ENCODE measurements around the gene HMGCL.
"Not testable (repeated sequence)": the region's sequence is repeated elsewhere in the genome, so short reads cannot be mapped to it uniquely, and the experiment has no call there.

The HMGCL gene

DNA sequence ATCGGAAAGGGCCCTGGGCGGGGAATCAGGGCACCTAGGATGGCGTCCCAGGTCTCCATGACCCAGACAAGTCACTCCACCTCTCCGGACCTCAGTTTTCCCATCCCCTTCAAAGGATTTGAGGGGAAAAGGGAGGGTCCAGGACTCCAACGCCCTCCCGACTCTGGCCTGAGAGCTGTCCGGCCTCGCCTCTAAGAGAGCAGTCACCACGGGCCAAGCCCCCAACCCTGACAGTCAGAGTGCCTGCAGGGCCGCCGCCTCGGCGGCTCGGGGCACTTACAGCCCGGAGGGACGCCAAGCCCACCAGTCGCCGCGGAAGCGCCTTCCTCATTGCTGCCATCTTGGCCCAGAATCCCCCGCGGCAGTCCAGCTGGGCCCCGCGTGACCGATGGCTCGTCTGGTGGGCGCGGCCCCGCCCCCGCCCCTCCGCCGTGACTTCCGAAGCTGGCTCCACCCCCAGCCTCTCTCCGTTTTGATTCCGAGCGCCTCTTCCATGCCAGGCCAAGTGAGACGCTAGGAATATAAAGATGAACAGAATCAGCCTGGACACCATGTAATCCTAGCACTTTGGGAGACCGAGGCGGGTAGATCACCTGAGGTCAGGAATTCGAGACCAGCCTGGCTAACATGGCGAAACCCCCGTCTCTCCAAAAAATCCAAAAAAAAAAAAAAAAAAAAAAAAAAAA is at the start of gene HMGCL:
HMGCL (minus strand) TSS at position 354 of the 686 bp plus-strand sequence; CDS start at position 340, 14 bp downstream.
- Histone ChIP-seq H3K9me3 (ENCODE audit: control insufficient read depth, insufficient read depth, low read length) (no peaks in the 10 kb centered on the region), H3K36me3 (ENCODE audit: insufficient read depth, low read length) (no peaks in the 10 kb centered on the region), H3K4me1 (ENCODE audit: insufficient read depth, low read length) (no peaks in the 10 kb centered on the region), H3K9ac (ENCODE audit: low read depth, low read length) (peak within 1 kb of the TSS; percentile 100)

DNA sequence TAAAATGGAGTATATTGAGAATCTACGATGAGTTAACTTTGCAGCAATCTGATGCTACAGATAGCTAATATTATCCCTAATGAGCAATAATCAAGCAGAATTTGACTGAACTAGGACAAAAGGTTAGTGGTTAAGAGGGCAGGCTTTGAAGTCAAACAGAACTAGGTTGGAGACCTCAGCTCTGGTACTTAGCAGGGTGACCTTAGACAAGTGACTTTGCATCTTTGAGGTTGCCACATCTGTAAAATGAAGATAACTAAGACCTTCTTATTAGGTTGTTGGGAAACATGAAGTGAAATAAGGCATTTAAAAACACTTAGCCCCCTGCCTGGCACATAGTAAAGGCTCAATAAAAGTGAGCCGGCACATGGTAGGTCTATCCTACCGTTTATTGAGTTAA is 47.2 kb upstream of the HMGCL start:
- H3K36me3 ChIP-seq (ENCODE audit: insufficient read depth, low read length): no peaks in the 10 kb centered on the region

DNA sequence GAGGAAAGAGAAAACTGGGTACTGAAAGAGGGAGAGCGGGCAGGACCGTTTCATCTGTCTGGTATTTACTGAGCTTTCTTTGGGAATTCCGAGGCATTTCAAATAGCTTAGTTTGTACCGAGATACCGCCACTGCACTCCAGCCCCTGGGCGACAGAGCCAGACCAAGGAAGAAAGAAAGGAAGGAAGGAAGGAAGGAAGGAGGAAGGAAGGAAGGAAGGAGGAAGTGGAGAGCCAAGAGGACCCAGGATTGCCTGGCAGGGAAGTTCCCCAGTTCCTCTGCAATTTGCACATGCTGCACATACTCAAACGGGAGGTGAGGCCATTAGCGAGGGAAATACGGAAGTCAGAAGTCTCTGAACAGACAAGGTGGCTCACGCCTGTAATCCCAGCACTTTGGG is 43.8 kb upstream of the HMGCL start:
- no peaks in the 10 kb centered on the region for H3K36me3 ChIP-seq (ENCODE audit: insufficient read depth, low read length)
- no peaks in the 10 kb centered on the region for H3K4me1 ChIP-seq (ENCODE audit: insufficient read depth, low read length)
- H3K9me3 ChIP-seq (ENCODE audit: control insufficient read depth, insufficient read depth, low read length): no peaks in the 10 kb centered on the region
- peak overlapping the region; percentile 83; the same call in 1 of the 2 replicates for H3K9ac ChIP-seq (ENCODE audit: low read depth, low read length)

More for the DNA sequence above, 47.2 kb upstream of the HMGCL start:
- H3K9ac ChIP-seq (ENCODE audit: low read depth, low read length): no peak overlapping the region
- no peaks in the 10 kb centered on the region for H3K9me3 ChIP-seq (ENCODE audit: control insufficient read depth, insufficient read depth, low read length)
- no peaks in the 10 kb centered on the region for H3K4me1 ChIP-seq (ENCODE audit: insufficient read depth, low read length)

DNA sequence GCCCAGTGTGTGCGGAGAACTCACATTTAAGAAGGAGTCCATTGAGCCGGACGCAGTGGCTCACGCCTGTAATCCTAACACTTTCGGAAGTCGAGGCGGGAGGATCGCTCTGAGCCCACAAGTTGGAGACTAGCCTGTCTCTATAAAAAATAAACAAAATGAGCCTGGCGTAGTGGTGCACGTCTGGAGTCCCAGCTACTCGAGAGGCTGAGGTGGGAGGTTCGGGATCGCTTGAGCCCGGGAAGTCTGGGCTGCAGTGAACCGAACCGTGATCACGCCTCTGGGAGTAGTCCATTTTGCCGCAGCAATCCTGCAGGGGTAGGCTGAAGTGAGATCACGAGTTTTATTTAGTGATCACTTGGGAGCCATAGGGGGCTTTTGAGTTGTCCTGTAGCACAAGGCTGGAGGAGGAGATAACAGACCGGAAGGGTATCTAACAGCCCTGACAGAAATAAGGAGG is 43.4 kb upstream of the HMGCL start:
- no peaks in the 10 kb centered on the region for H3K9me3 ChIP-seq (ENCODE audit: control insufficient read depth, insufficient read depth, low read length)
- peak overlapping the region; percentile 83; the same call in 1 of the 2 replicates for H3K9ac ChIP-seq (ENCODE audit: low read depth, low read length)
- no peaks in the 10 kb centered on the region for H3K4me1 ChIP-seq (ENCODE audit: insufficient read depth, low read length)
- no peaks in the 10 kb centered on the region for H3K36me3 ChIP-seq (ENCODE audit: insufficient read depth, low read length)

DNA sequence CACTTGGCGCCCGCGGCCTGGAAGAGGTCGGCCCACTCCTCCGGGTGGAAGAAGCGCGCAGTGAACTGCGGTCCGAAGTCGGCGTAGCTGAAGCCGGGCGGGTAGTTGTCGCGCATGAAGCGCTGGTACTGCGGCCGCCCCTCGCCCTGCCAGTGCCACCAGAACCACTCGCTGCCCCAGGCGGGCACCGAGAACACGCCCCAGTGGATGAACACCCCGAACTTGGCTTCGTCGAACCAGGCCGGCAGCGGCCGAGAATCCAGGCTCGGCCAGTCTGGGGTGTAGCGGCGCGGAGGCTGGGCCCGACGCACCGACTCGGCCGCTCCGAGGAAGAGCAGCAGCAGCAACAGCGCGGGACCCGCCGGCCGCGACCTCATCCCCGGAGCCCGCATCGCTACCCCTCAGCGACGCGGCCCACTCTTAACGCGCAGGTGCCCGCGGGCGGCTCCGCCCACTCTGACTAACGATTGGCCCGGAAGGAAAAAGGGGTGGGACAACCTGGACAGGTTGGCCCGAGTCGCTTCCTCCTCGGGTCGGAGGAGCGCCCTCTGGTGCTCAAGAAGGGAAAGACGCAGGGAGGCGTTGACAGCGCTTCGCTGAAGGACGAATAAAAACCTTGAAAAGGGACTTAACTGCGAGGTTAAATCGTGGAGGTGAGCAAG is 42.8 kb upstream of the HMGCL start, which contains the start of gene FUCA1:
FUCA1 (minus strand) TSS at position 396 of the 662 bp plus-strand sequence; CDS start at position 392, 4 bp downstream.
- no peaks in the 10 kb centered on the region for H3K36me3 ChIP-seq (ENCODE audit: insufficient read depth, low read length)
- no peaks in the 10 kb centered on the region for H3K9me3 ChIP-seq (ENCODE audit: control insufficient read depth, insufficient read depth, low read length)
- H3K9ac ChIP-seq (ENCODE audit: low read depth, low read length): peak within 1 kb of the TSS; percentile 83
- no peaks in the 10 kb centered on the region for H3K4me1 ChIP-seq (ENCODE audit: insufficient read depth, low read length)

DNA sequence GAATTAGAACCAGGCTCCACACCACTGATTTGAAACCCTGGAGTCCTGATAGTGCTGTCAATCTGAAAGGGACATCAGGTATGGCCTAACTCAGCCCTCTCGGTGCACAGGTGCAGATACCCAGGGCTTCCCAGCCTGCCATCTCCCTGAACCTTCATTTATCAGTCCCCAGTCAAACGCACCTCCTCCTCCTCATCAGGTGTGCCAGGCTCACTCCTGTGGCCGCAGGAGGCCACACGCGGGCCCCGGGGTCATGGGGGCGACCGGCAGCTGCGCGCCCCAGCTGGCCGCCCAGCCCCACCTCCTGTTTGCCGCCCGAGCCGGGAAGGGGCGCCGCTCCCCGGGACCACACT is 42.3 kb upstream of the HMGCL start:
- H3K36me3 ChIP-seq (ENCODE audit: insufficient read depth, low read length): no peaks in the 10 kb centered on the region
- peak overlapping the region; percentile 83; the same call in 1 of the 2 replicates for H3K9ac ChIP-seq (ENCODE audit: low read depth, low read length)
- no peaks in the 10 kb centered on the region for H3K4me1 ChIP-seq (ENCODE audit: insufficient read depth, low read length)

DNA sequence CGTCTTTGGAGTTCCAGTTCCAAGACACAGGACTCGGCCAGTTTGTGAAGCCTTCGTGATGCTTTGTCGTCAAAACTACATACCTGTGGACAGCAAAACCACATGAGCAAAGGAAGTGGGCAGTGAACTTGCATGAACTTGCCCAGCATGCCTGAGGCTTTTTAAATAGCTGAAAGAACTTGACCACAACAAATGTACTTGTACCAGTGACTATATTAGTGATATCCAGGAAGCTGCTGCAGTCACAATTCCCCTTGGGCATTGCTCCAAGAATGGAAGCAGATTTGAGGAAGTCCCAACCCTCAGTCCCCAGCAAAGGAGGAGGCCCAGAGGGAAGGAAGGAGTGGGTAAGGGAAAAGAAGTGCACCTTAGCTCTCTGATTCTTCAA is 40.3 kb upstream of the HMGCL start:
- Histone ChIP-seq H3K9ac (ENCODE audit: low read depth, low read length) (no peak overlapping the region), H3K36me3 (ENCODE audit: insufficient read depth, low read length) (no peaks in the 10 kb centered on the region), H3K4me1 (ENCODE audit: insufficient read depth, low read length) (no peaks in the 10 kb centered on the region), H3K9me3 (ENCODE audit: control insufficient read depth, insufficient read depth, low read length) (no peaks in the 10 kb centered on the region)

More for the DNA sequence above, 42.3 kb upstream of the HMGCL start:
- no peaks in the 10 kb centered on the region for H3K9me3 ChIP-seq (ENCODE audit: control insufficient read depth, insufficient read depth, low read length)

DNA sequence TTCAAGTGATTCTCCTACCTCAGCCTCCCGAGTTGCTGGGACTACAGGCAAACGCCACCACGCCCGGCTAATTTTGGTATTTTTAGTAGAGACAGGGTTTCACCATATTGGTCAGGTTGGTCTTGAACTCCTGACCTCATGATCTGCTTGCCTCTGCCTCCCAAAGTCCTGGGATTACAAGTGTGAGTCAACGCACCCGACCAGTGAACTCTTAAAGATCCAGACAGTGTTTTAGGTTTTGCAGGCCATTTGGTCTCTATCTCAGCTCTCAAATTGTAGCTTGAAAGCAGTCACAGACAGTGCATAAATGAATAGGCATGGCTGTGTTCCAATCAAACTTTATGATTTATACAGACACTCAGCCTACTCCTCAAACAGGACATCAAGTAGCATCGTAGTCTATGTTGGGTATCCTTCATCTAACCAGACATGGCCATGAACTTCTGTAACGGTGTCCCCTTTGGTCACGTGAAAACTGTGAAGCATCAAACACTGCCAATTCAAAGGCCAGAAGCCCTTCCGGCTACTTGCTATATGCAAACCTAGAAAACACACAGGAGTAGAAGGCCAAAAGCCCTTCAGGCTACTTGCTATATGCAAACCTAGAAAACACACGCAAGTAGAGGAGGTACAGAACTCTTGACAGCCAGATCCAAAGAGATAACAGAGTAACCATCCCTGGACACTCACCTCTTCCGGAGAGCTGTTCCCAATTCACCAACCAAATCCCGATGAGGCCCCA is 39.7 kb upstream of the HMGCL start:
- no peaks in the 10 kb centered on the region for H3K4me1 ChIP-seq (ENCODE audit: insufficient read depth, low read length)
- H3K9me3 ChIP-seq (ENCODE audit: control insufficient read depth, insufficient read depth, low read length): no peaks in the 10 kb centered on the region
- H3K9ac ChIP-seq (ENCODE audit: low read depth, low read length): no peak overlapping the region
- no peaks in the 10 kb centered on the region for H3K36me3 ChIP-seq (ENCODE audit: insufficient read depth, low read length)

DNA sequence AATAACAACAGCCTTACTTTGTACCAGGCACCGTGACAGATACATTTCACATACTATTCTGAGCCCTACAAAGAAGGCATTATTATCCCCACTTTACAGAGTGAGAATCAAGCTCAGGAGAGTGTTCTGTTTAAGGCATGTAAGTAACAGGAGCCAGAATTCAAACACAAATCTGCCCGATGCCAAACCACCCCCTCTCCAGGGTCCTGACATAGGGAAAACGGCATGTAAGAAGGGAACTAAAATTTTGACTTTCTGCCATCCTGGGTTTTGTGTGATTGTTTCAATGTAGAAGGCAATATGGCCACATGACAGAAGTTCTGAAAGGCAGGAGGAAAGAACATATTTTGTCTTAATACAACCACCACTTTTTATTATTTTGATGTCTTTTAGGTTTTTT is 37.4 kb upstream of the HMGCL start:
- Histone ChIP-seq H3K36me3 (ENCODE audit: insufficient read depth, low read length) (no peaks in the 10 kb centered on the region), H3K9me3 (ENCODE audit: control insufficient read depth, insufficient read depth, low read length) (no peaks in the 10 kb centered on the region), H3K4me1 (ENCODE audit: insufficient read depth, low read length) (no peaks in the 10 kb centered on the region), H3K9ac (ENCODE audit: low read depth, low read length) (no peak overlapping the region)

DNA sequence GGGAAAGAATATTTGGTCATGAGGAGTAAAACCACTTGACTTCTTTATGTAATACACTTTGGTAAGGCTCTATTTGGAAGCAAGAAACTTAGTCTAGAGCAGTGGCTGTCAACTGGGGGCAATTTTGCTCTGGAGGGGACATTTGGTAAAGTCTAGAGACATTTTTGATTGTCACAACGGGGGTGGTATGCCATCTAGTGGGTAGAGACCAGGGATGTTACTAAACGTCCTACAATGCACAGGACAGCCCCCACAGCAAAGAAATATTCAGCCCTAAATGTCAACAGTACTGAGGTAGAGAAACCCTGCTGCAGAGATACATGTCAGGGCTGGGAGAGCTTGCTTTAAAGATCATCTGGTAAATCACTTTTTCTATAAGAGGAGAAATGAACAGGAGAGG is 29.3 kb upstream of the HMGCL start:
- no peaks in the 10 kb centered on the region for H3K9me3 ChIP-seq (ENCODE audit: control insufficient read depth, insufficient read depth, low read length)
- no peaks in the 10 kb centered on the region for H3K4me1 ChIP-seq (ENCODE audit: insufficient read depth, low read length)
- no peaks in the 10 kb centered on the region for H3K36me3 ChIP-seq (ENCODE audit: insufficient read depth, low read length)
- H3K9ac ChIP-seq (ENCODE audit: low read depth, low read length): no peak overlapping the region

DNA sequence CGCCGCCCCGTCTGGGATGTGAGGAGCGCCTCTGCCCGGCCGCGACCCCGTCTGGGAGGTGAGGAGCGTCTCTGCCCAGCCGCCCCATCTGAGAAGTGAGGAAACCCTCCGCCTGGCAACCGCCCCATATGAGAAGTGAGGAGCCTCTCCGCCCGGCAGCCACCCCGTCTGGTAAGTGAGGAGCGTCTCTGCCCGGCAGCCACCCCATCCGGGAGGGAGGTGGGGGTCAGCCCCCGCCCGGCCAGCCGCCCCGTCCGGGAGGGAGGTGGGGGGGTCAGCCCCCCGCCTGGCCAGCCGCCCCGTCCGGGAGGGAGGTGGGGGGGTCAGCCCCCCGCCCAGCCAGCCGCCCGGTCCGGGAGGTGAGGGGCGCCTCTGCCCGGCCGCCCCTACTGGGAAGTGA is 27.9 kb upstream of the HMGCL start:
- H3K4me1 ChIP-seq (ENCODE audit: insufficient read depth, low read length); H3K9me3 ChIP-seq (ENCODE audit: control insufficient read depth, insufficient read depth, low read length); H3K36me3 ChIP-seq (ENCODE audit: insufficient read depth, low read length); H3K9ac ChIP-seq (ENCODE audit: low read depth, low read length): not testable (repeated sequence)

DNA sequence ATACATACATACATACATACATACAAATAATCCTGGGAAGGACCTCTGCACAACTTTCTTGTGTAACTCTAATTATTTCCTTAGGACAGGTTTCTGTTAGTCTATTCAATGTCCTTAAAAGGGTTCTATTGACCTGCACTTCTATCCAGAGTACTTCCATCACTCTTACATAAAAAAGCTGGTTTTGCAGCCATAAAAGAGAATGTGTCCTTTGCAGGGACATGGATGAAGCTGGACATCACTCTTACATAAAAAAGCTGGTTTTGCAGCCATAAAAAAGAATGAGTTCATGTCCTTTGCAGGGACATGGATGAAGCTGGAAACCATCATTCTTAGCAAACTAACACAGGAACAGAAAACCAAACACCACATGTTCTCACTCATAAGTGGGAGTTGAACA is 26.2 kb upstream of the HMGCL start:
- H3K9me3 ChIP-seq (ENCODE audit: control insufficient read depth, insufficient read depth, low read length); H3K9ac ChIP-seq (ENCODE audit: low read depth, low read length); H3K36me3 ChIP-seq (ENCODE audit: insufficient read depth, low read length); H3K4me1 ChIP-seq (ENCODE audit: insufficient read depth, low read length): not testable (repeated sequence)

DNA sequence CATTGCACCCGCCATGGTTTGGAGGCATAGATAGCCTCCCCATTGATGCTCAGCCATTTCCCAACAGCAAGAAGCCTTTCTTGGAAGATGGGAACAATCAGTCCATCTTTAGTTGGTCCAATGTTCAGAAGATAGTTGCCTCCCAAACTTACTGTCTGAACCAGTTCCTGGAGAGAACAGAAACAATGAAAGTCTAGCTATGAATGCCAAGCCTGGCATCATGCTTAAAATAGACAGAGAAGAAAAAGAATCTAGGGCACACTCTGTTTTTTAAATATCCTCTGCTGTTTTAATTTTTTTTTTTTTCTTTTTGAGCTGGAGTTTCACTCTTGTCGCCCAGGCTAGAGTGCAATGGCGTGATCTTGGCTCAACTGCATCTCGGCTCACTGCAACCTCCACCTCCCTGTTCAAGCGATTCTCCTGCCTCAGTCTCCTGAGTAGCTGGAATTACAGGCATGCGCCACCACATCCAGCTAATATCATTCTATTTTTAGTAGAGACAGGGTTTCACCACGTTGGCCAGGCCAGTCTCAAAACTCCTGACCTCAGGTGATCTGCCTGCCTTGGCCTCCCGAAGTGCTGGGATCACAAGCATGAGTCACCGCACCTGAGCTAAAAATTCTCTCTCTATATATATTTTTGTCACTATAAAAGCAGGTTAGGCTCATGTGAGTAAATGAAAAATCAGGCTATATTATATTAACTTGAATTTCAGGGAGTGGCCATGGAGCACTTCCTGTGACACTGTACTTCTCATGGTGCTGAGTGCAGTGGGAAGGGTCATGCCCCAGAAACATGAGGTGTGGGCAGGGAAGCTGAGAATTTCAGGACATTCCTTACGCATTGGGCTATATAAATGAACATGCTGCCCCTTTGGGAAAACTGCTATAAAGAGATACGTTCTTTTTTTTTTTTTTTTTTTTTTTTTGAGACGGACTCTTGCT is 23.7 kb upstream of the HMGCL start:
- no peaks in the 10 kb centered on the region for H3K4me1 ChIP-seq (ENCODE audit: insufficient read depth, low read length)
- H3K9me3 ChIP-seq (ENCODE audit: control insufficient read depth, insufficient read depth, low read length): peaks cover 9% of the 10 kb centered on the region
- no peaks in the 10 kb centered on the region for H3K36me3 ChIP-seq (ENCODE audit: insufficient read depth, low read length)
- no peak overlapping the region for H3K9ac ChIP-seq (ENCODE audit: low read depth, low read length)
